IMR-90 (cell line): ENCODE results near the gene ZIC3. TPM values are rescaled to one million over a fixed set of nuclear protein-coding genes. Genes with fewer than 3 reads are reported as not detected.

Experiments
- ATAC-seq: fragments of 200-7000 bp; cut with Tn5 transposase; 2 replicates; pipeline ENCODE4 v1.9.1; 2020; ENCODE audit warnings: low read depth, mild to moderate bottlenecking, moderate library complexity
- BruUV-seq: library from RNA; stranded (reverse); fragments of 400-500 nt; replicated peaks from 2 replicates; lab custom pipeline; 2021; lab: Mats Ljungman, UMichigan
- CTCF ChIA-PET: fragments of 300-600 bp; formaldehyde crosslinking; extraction: SDS; loops from one replicate; lab custom pipeline; 2021; ENCODE audit warnings: antibody characterized with exemption; lab: Yijun Ruan, JAX
- POLR2A ChIA-PET: fragments of 300-600 bp; sonication (Branson Sonifier 250); formaldehyde crosslinking; loops from one replicate; lab custom pipeline; 2022; ENCODE audit warnings: antibody characterized with exemption; ENCODE audit not compliant: unreplicated experiment; lab: Charles Lee
- DNase-seq: peaks from one replicate; pipeline ENCODE4 v3.0.0; 2013
- H2AFZ ChIP-seq: replicated peaks from 2 replicates; pipeline ENCODE3; 2013; ENCODE audit warnings: low read length, mild to moderate bottlenecking; ENCODE audit not compliant: poor library complexity
- H2AK5ac ChIP-seq: 2 replicates; pipeline ENCODE4 v1.6.1; 2013; ENCODE audit warnings: low read depth, low read length, inconsistent platforms
- H2AK9ac ChIP-seq: replicated peaks from 2 replicates; pipeline ENCODE3; 2013; ENCODE audit warnings: mild to moderate bottlenecking, low read depth, low read length, moderate library complexity; ENCODE audit not compliant: poor library complexity
- H2BK120ac ChIP-seq: 2 replicates; pipeline ENCODE4 v1.6.1; 2013; ENCODE audit warnings: low read depth, low read length, inconsistent platforms
- H2BK15ac ChIP-seq: 3 replicates; pipeline ENCODE4 v1.6.1; 2013; ENCODE audit warnings: low read depth, low read length, inconsistent platforms
- H2BK20ac ChIP-seq: 2 replicates; pipeline ENCODE4 v1.6.1; 2013; ENCODE audit warnings: low read depth, mild to moderate bottlenecking, inconsistent platforms, low read length, moderate library complexity
- H2BK5ac ChIP-seq: 2 replicates; pipeline ENCODE4 v1.6.1; 2013; ENCODE audit warnings: mild to moderate bottlenecking, low read depth, low read length, inconsistent platforms; ENCODE audit not compliant: poor library complexity, severe bottlenecking
- H3K14ac ChIP-seq: replicated peaks from 2 replicates; pipeline ENCODE4 v1.6.1; 2013; ENCODE audit warnings: low read depth, low read length, inconsistent platforms
- H3K18ac ChIP-seq: 2 replicates; pipeline ENCODE4 v1.6.1; 2013; ENCODE audit warnings: low read depth, low read length, control low read depth
- H3K23ac ChIP-seq: 2 replicates; pipeline ENCODE4 v1.6.1; 2013; ENCODE audit warnings: low read depth, low read length, inconsistent platforms
- H3K27ac ChIP-seq: 2 replicates; pipeline ENCODE4 v1.5.1; 2013; ENCODE audit warnings: mild to moderate bottlenecking, control low read depth, low read length; ENCODE audit not compliant: insufficient read depth
- H3K27me3 ChIP-seq: 2 replicates; pipeline ENCODE4 v1.6.1; 2013; ENCODE audit warnings: low read length; ENCODE audit not compliant: control insufficient read depth, insufficient read depth
- H3K36me3 ChIP-seq: 2 replicates; pipeline ENCODE4 v1.6.1; 2013; ENCODE audit warnings: low read length, mixed read lengths; ENCODE audit not compliant: control insufficient read depth, insufficient read depth
- H3K4ac ChIP-seq: 2 replicates; pipeline ENCODE4 v1.6.1; 2013; ENCODE audit warnings: low read depth, low read length, inconsistent platforms
- H3K4me1 ChIP-seq: 2 replicates; pipeline ENCODE4 v1.6.1; 2013; ENCODE audit warnings: low read length, mixed read lengths; ENCODE audit not compliant: control insufficient read depth, insufficient read depth
- H3K4me2 ChIP-seq: 2 replicates; pipeline ENCODE4 v1.6.1; 2013; ENCODE audit warnings: low read depth, mild to moderate bottlenecking, control low read depth, low read length, moderate library complexity
- H3K4me3 ChIP-seq: 2 replicates; pipeline ENCODE4 v1.5.1; 2013; ENCODE audit warnings: low read depth, mild to moderate bottlenecking, control low read depth, low read length, moderate library complexity; ENCODE audit not compliant: insufficient read depth
- H3K56ac ChIP-seq: 2 replicates; pipeline ENCODE4 v1.6.1; 2013; ENCODE audit warnings: low read length, inconsistent platforms; ENCODE audit not compliant: insufficient read depth; ENCODE audit errors: extremely low read depth
- H3K79me1 ChIP-seq, 2 experiments: 2 replicates each; pipeline ENCODE4 v1.6.1; 2013; ENCODE audit warnings: low read length in 2 of 2, inconsistent platforms in 1 of 2, low read depth in 1 of 2
- H3K9ac ChIP-seq: 2 replicates; pipeline ENCODE4 v1.6.1; 2013; ENCODE audit warnings: low read depth, low read length, control low read depth
- H3K9me1 ChIP-seq: 2 replicates; pipeline ENCODE4 v1.6.1; 2013; ENCODE audit warnings: low read length, inconsistent platforms; ENCODE audit not compliant: insufficient read depth
- H3K9me3 ChIP-seq: 2 replicates; pipeline ENCODE4 v1.6.1; 2013; ENCODE audit warnings: low read length; ENCODE audit not compliant: control insufficient read depth, insufficient read depth
- H4K20me1 ChIP-seq: 2 replicates; pipeline ENCODE4 v1.6.1; 2013; ENCODE audit warnings: low read length, inconsistent platforms; ENCODE audit not compliant: insufficient read depth
- H4K5ac ChIP-seq: 2 replicates; pipeline ENCODE4 v1.6.1; 2013; ENCODE audit warnings: mild to moderate bottlenecking, low read depth, low read length, control low read depth
- H4K8ac ChIP-seq, 2 experiments: 2 replicates each; pipeline ENCODE4 v1.6.1; 2013; ENCODE audit warnings: low read depth in 2 of 2, low read length in 2 of 2, control low read depth in 1 of 2, inconsistent platforms in 1 of 2
- H4K91ac ChIP-seq: 2 replicates; pipeline ENCODE4 v1.6.1; 2013; ENCODE audit warnings: low read depth, low read length, inconsistent platforms; ENCODE audit not compliant: insufficient read depth
- CHD1 ChIP-seq: IDR thresholded peaks from 2 replicates; pipeline ENCODE4 v1.6.1; 2012; ENCODE audit warnings: low read depth, low read length, improper control_type of control experiment
- MAFK ChIP-seq: IDR thresholded peaks from 2 replicates; pipeline ENCODE4 v1.6.1; 2012; ENCODE audit warnings: low read depth, low read length, improper control_type of control experiment
- SMC3 ChIP-seq: fragments of 150-350 bp; IDR thresholded peaks from 2 replicates; pipeline ENCODE4 v1.6.1; 2016; ENCODE audit warnings: low read depth, mild to moderate bottlenecking, antibody characterized with exemption, low read length, moderate library complexity
- WGBS, 2 experiments: methylation state at CpG; one replicate each; pipeline versions ENCODE4 v1.1.5 to v1.1.7; 2013; ENCODE audit warnings: missing lambda C conversion rate in 2 of 2; ENCODE audit not compliant: insufficient read length in 1 of 2; ENCODE audit errors: extremely low coverage in 2 of 2; 5-methylcytosine and 5-hydroxymethylcytosine counted together
- dilution Hi-C: fragments of 300-500 bp; cut with HindIII; formaldehyde crosslinking; loops from one replicate; pipeline ENCODE4 v1.14.3; 2018; ENCODE audit warnings: low sequenced_read_pairs; ENCODE audit not compliant: unreplicated experiment
- in situ Hi-C: fragments of 300-500 bp; cut with MboI; formaldehyde crosslinking; loops from 3 replicates; pipeline ENCODE4 v1.14.3; 2019; ENCODE audit warnings: low sequenced_read_pairs, inconsistent platforms, mixed read lengths
- intact Hi-C: fragments of 100-400 bp; cut with micrococcal nuclease; formaldehyde crosslinking; loops from 2 replicates; pipeline ENCODE4 v1.10.0; 2022
- polyA plus RNA-seq, 3 experiments: library from polyadenylated mRNA; depleted of rRNA; stranded (reverse); fragments of >200 nt; gene quantifications; 2 replicates each; pipeline ENCODE4 v1.2.3, GENCODE V29; 2012; ENCODE audit warnings: low replicate concordance in 1 of 3
- total RNA-seq: library from RNA; depleted of rRNA; stranded (reverse); fragments of >200 nt; gene quantifications from 2 replicates; pipeline ENCODE4 v1.2.3, GENCODE V29; 2012
- TF ChIP-seq, protein P1 (sequence below): conservative IDR thresholded peaks from 2 replicates; pipeline ENCODE4 v1.5.1; 2012; ENCODE audit warnings: mild to moderate bottlenecking, low read depth, low read length, improper control_type of control experiment
- TF ChIP-seq, protein P2 (sequence below): fragments of 150-350 bp; IDR thresholded peaks from 2 replicates; pipeline ENCODE4 v1.6.1; 2017; ENCODE audit warnings: mild to moderate bottlenecking, antibody characterized with exemption, low read length, low read depth
- TF ChIP-seq, protein P3 (sequence below): fragments of 150-350 bp; IDR thresholded peaks from 2 replicates; pipeline ENCODE4 v1.6.1; 2016; ENCODE audit warnings: low read depth, mild to moderate bottlenecking, low read length, moderate library complexity, borderline replicate concordance

The ZIC3 gene
- total and polyA plus RNA-seq, 2 of the 4 experiments (the other 2 are of a cell fraction) = not detected

DNA sequence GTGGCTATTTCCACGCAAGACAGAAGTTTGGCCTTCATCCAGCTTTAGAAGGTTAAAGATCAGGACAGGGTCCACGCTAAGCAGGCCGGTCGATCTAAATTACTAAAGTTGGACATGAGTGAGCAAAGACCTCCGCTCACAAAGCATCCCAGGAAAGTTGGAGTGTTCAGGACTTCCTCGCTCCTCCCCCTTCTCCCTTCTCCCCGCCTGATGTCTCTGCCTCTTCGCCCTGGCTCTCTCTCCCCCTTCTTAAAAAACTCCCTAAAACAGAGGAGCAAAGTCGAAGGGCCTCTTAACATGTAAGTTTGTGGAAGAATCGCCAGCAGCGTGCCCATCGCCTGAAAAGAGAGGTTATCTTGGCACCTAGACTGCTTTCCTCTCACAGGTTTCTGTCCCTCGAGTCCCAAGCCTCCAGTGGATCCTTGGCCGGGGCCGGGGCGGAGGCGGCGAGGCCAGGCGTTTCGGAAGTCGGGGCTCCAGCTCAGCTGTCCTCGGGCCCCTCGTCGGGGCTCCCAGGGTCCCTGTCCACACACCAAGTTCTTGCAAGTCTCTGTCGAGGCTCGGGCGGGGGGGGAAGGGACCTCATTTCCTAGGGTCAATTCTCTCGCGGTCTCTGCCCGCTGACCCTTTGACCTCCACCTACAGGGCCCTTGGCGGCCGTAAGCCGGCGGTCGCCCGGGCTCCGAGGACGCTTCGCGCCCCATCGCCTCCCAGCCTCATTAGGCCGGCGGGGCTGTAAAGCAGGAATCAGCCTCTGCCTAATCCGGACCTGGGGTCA is 7.6 kb downstream of the ZIC3 start:
- no peak overlapping the region for H3K9ac ChIP-seq
- H3K36me3 ChIP-seq = no peaks in the 10 kb centered on the region
- H4K5ac ChIP-seq = no peak overlapping the region
- ChIA-PET POLR2A (no interaction called here), CTCF (no interaction called here)
- no peak overlapping the region for H2AFZ ChIP-seq
- no peak overlapping the region for H3K4me3 ChIP-seq
- H3K18ac ChIP-seq = no peak overlapping the region
- H3K14ac ChIP-seq = no peak overlapping the region
- peaks cover 5% of the 10 kb centered on the region; the same call in 1 of the 2 replicates for H3K27me3 ChIP-seq
- no peak overlapping the region for H3K23ac ChIP-seq
- H3K4ac ChIP-seq = no peak overlapping the region
- 17% methylated on average over 22 of the region's 44 CpGs; no CpG with 5 or more reads in 1 of the 2 experiments for WGBS, 2 experiments
- DNase-seq (no peak), ATAC-seq (no peak)
- H3K4me2 ChIP-seq = no peak overlapping the region
- H3K56ac ChIP-seq = no peak overlapping the region
- no peak overlapping the region for H2AK9ac ChIP-seq
- H3K4me1 ChIP-seq = no peaks in the 10 kb centered on the region
- no peaks in the 10 kb centered on the region for H3K9me3 ChIP-seq
- H2AK5ac ChIP-seq = no peak overlapping the region
- no peaks in the 10 kb centered on the region for H3K9me1 ChIP-seq
- in situ Hi-C loops = no loop called here
- intact Hi-C loops = no loop called here
- H2BK120ac ChIP-seq = no peak overlapping the region
- dilution Hi-C loops = no loop called here
- no TSS peak for BruUV-seq
- no peak overlapping the region for H2BK20ac ChIP-seq
- no peak overlapping the region for H2BK15ac ChIP-seq
- TF ChIP-seq SMC3 (no peak), CHD1 (no peak), MAFK (no peak)
- TF ChIP-seq, protein P1, sequence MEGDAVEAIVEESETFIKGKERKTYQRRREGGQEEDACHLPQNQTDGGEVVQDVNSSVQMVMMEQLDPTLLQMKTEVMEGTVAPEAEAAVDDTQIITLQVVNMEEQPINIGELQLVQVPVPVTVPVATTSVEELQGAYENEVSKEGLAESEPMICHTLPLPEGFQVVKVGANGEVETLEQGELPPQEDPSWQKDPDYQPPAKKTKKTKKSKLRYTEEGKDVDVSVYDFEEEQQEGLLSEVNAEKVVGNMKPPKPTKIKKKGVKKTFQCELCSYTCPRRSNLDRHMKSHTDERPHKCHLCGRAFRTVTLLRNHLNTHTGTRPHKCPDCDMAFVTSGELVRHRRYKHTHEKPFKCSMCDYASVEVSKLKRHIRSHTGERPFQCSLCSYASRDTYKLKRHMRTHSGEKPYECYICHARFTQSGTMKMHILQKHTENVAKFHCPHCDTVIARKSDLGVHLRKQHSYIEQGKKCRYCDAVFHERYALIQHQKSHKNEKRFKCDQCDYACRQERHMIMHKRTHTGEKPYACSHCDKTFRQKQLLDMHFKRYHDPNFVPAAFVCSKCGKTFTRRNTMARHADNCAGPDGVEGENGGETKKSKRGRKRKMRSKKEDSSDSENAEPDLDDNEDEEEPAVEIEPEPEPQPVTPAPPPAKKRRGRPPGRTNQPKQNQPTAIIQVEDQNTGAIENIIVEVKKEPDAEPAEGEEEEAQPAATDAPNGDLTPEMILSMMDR = no peak
- TF ChIP-seq, protein P2, sequence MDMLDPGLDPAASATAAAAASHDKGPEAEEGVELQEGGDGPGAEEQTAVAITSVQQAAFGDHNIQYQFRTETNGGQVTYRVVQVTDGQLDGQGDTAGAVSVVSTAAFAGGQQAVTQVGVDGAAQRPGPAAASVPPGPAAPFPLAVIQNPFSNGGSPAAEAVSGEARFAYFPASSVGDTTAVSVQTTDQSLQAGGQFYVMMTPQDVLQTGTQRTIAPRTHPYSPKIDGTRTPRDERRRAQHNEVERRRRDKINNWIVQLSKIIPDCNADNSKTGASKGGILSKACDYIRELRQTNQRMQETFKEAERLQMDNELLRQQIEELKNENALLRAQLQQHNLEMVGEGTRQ = no peak
- TF ChIP-seq, protein P3, sequence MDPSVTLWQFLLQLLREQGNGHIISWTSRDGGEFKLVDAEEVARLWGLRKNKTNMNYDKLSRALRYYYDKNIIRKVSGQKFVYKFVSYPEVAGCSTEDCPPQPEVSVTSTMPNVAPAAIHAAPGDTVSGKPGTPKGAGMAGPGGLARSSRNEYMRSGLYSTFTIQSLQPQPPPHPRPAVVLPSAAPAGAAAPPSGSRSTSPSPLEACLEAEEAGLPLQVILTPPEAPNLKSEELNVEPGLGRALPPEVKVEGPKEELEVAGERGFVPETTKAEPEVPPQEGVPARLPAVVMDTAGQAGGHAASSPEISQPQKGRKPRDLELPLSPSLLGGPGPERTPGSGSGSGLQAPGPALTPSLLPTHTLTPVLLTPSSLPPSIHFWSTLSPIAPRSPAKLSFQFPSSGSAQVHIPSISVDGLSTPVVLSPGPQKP = no peak
- no peak overlapping the region for H4K8ac ChIP-seq
- no peak overlapping the region for H3K27ac ChIP-seq
- H3K79me1 ChIP-seq = no peaks in the 10 kb centered on the region
- H2BK5ac ChIP-seq = no peak overlapping the region
- H4K91ac ChIP-seq = no peak overlapping the region
- H4K20me1 ChIP-seq = no peaks in the 10 kb centered on the region
